GM21390 (cell line): Measurements from ENCODE around the gene CFAP46.

Source experiments
- ATAC-seq: cut with Tn5 transposase; IDR thresholded peaks from one replicate; pipeline ENCODE4 v1.9.1; 2021; ENCODE audit not compliant: unreplicated experiment

CFAP46 gene

DNA sequence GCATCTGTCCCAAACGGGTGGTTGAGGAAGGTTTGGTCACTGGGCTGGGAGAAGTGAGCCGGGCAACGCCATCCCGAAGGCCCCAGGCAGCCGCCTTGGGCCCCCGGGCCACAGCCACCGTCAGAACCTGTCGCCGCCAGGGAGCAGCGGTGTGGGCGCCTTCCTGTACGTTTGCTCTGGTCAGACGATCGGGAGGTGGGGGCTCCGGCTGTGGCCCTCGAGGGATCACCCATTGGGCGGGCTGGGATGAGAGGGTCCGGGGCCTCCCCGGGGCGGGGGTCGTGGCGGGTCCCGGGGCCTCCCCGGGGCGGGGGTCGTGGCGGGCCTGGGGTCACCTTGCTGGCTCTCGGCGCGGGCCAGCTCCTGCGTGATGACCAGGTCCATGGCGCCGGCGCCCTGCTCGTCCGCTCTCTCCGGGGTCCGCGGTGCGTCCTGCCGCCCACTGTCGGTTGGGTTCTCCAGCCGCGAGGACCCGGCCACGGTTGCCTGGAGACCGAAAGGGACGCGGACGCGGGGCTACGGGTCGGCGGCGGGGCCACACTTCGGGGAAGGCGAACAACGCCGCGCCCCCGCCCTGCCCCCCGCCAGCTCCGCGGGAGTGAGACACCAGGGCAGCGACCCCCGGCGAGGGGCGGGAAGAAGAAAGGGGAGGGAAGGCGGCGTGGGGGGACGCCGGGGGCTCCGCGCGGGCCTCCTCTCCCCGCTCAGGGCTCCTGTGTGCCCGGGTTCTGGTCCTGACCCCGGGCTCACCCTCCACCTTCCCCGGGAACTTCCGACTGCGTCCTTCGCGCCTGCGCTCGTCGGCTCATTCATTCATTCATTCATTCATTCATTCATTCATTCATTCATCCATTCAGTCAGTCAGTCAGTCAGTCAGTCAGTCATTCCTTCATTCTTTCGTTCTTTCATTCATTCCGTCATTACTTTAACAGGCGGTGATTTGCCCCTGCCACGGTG lies at the start of gene CFAP46:
Gene CFAP46, minus strand, starts transcription at position 470 of the 957 bp plus-strand sequence. Its CDS starts 86 bp downstream, at position 384.
- no peak for ATAC-seq

DNA sequence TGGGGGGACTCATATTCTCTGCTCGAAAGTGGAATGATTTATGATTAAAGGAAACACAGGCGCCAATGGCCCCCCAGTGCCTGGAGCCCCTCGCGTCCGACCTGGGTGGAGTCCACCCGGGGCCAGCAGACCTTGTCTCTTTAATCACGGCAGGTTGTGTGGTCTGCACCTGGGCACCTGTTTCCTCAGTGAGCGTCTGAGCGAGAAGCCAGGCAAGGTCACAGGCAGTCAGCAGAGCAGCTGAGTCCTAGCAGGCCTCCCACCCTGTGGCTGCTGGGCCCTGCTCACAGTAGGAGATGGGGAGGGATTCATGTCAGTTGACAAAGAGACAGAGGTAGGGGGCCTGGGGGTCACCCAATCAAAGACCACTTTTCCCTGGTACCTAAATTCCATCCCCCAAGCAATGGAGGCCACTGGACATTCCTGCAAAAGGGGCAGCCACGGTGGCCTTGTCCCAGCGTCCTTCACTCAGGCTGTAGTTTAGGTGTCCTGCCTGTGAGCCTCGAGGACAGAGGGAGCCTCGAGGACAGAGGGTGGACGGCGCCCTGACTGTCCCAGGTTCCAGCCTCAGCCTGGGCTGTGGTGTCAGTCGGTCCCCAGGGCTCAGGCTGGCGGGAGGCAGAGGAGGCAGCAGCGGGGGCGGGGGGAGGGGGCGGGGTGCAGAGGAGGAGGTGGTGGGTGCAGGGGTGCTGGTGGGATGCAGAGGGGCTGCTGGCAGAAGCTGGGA lies 49.5 kb upstream of the CFAP46 start:
- ATAC-seq: no peak

DNA sequence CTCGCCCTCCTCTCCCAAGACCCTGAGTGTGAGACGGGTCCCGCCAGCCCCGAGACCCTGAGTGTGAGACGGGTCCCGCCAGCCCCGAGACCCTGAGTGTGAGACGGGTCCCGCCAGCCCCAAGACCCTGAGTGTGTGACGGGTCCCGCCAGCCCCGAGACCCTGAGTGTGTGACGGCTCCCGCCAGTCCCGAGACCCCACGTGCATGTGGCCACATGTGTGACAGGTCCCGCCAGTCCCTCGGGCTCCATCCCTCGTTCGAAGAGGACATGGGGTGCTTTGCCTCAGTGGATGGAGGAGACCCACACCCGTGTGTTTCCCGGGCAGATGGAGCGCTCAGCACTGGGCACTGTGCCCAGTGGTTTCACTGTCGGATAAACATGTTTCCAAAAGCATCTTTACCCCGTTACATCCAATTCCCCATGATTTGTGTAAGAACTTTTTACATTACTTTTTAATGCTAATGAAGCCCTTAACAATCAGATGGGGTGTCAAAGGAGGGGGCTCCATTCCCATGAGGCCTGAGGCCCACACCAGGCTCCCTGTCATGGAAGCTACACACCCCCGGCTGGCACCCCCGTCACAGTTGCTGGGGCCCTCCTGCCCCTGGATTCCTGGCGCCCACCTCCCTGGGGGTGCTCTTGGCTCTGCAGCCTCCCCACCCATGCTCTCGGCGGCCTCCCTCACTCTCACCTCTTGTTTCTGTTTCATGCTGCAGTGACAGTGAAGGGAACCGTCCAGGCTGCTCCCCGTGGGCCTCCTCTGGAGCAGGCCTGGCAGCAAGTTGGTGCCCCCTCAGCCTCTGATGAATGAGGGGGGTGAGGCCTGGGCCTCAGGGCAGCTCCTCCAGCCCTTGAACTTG lies 48.5 kb upstream of the CFAP46 start:
- ATAC-seq: no peak

DNA sequence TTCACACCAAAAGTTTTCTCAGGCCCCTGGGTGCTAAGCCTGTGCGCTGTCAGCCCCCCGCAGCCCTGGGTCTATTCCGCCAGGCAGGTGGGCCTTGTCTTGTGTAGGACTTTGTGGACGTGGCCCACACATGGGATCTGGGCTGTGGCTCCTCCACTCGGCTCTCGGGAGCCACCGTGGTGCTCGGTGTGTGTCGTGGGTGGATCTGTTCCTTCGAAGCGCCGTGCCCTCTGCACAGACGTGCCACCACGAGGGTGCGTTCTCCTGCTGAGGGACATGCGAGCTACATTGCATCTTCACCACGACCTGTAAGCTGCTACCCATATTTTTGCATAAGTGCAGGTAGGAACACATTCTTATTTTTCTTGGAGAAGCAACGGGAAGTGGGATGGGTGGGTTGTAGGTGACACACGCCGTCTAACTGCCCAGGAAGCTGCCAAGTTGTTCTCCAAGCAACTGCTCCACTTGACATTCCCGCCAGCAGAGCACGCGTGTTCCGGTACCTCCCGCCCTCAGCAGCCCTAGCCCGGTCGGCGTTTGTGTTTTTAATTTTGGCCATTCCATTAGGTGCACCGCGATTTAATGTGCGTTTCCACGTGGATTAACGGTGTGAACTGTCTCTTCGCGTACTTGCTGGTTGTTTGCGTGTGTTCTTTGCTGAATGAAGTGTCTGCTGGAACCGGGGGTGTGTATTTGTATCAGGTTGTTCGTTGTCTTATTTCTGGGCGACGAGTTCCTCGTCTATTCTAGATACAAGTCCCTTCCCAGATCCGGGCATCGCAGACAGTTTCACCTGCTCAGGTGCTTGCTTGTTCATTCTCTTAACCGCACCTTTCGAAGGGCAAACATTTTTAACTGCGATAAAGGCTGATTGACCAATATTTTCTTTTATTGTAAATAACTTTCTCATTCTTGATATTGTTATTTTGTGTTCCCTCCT lies 47.4 kb upstream of the CFAP46 start:
- ATAC-seq: no peak

DNA sequence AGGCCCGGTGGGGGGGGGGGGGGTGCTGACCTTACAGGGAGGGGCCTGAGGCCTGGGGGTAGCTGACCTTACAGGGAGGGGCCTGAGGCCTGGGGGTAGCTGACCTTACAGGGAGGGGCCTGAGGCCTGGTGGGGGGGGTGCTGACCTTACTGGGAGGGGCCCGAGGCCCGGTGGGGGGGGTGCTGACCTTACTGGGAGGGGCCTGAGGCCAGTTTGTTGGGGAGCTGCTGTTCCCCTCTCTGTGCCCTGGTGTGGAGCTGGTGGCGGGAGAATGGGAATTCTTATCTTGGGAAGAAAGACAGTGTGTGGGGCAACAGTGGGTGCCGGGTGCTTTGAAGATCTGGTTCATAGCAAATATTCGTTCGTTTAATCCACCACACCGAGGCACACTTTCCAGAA lies 46.6 kb upstream of the CFAP46 start:
- no peak for ATAC-seq

DNA sequence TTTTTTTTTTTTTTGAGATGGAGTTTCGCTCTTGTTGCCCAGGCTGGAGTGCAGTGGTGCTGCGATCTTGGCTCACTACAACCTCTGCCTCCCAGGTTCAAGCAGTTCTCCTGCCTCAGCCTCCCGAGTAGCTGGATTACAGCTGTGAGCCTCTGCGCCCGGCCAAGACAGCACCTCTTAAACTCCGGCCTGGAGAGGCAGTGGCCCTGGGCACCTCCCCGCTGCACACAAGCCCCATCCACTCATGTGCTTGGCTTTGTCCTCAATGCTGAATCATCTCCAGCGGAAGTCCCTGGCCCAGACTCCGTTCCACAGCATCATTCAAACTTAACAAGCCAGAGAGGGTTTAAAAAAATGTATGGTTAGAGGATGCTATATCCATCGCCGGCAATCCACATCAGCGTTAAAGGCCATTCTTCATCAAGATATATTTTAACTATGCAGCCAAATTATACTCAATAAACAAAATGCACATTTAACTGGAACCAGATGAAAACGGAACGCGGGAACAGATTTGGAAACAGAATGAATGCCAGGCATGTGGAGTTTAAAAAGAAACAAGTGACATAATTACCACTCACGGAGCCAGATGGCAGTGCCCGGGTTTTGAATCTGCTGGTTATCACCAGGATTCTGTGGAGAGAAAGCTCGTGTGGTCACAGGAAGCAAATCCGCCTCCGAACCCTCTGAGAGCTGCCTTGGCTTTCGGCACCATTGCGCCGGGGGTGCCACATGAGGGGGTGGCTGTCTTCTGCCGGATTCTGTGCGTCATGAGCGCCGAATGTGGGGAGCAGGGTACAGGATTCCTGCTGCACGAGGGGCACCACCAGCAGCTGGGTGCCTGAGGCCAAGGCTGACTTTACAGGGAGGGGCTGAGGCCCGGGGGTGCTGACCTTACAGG lies 45.6 kb upstream of the CFAP46 start:
- no peak for ATAC-seq

DNA sequence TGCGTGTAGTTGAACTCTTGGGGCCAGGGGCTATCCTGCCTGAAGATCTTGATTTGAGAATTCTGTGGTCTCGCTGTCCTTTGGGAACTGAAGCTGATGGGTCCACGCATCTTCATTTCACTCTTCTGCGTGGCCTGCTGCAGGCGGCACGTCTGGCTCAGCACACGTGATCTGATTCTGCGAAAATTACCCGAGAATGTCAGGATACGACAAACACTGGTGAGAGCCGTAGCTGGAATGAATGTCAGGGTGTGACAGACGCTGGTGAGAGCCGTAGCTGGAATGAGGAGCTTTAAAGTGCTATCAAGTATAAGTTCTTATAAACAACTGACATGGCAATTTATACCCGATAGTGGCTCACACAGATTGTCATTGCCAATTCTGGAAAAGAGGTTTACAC lies 44.6 kb upstream of the CFAP46 start:
- no peak for ATAC-seq

DNA sequence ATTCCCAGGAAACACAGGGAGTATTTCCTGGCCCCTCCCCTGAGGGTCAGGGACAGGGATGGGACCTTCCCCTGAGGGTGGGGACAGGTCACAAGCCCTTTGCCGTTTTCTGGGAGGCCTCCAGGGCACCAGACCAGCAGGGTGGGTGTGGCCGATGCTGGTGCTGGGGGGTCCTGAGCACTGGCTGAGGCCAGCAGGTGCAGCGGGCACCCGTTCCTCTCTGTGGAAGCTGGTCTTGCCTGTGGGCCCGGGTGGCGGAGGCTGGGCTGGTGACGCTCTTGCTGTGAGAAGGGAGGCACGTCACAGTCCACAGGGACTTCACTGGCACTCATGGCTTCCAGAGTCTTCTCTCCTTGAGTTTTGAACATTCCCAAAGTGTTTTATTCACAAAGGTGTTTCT lies 44.2 kb upstream of the CFAP46 start:
- no peak for ATAC-seq

DNA sequence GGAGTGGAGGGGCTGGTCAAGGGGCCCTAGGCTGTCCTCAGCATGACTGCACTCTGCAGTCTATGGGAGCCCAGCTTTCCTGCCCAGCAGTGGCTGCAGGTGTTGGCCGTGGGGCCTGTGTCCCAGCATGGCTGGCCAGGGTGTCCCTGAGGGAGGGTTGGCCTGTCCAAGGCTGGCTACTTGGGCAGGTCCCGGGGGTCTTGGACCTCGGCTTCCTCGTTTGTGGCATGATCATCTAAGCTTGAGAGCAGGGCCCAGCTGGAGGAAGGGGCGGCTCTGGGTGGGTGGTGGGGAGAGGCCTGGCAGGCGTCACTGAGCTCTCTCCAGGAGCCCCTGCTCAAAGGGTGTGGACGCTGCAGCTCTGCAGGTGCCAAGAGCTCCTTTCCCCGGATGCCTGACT lies 43.7 kb upstream of the CFAP46 start:
- no peak for ATAC-seq

DNA sequence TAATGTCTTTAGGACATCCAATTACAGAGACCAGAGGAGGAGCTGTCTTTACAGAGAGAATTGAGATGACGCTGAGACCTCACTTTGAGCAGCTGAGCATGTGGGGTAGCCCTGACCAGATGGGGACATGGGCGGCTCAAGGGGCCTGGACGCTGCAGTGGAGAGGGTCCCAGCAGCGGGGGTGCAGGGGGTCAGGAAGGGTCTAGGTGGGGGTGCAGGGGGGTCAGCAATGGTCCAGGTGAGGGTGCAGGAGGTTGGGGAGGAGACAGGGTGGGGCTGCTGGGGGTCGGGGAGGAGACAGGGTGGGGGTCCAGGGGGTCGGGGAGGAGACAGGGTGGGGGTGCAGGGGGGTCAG lies 43.2 kb upstream of the CFAP46 start:
- no peak for ATAC-seq

DNA sequence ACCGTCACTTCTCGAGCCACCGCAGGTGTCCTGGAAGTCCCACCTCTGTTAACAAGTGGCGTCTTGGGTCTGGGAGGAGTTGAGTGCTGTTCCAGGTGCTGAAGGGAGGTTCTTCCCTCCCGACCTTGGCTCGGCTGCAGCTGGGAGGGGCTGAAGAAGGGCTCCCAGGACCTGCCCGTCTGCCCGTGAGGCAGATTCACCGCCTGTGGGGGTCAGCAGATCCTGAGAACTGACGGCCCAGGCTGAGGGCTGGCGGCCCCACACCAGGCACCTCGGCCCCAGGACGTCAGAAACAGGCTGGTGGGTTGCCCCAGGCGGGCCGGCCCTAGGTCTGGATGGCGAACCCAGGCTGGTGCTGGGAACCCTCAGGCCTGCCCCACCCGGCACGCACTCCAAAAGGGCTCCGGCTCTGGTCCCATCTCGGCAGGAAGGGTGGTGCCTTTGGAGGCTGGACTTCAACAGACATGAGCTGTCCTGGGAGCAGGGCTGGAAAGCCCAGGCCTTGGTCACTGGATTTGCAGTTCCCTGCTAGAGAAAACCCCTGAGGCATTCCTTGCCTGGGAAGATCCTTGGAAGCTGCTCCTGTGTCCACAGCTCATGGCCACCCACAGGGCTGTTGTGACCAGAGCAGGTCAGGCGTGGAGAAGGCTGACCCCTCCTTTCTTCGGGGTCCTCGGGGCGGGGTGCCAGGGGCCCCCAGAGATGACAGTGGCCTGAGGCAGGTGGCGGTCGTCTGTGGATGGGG lies 42.6 kb upstream of the CFAP46 start:
- ATAC-seq: no peak

DNA sequence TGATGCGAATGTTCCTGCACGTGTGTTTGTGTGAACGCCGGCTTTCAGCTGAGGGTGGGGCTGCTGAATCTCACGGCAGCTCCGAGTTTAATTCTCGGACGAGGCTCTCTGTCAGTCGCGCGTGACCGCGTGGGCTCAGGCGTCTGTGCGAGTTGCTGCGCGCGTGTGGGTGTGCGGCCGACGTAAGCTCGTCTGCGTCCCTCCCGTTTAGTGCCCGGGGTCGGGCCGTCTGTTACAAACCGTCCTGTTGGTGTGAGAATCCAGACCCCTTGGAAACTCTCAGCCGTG lies 41.6 kb upstream of the CFAP46 start:
- no peak for ATAC-seq

DNA sequence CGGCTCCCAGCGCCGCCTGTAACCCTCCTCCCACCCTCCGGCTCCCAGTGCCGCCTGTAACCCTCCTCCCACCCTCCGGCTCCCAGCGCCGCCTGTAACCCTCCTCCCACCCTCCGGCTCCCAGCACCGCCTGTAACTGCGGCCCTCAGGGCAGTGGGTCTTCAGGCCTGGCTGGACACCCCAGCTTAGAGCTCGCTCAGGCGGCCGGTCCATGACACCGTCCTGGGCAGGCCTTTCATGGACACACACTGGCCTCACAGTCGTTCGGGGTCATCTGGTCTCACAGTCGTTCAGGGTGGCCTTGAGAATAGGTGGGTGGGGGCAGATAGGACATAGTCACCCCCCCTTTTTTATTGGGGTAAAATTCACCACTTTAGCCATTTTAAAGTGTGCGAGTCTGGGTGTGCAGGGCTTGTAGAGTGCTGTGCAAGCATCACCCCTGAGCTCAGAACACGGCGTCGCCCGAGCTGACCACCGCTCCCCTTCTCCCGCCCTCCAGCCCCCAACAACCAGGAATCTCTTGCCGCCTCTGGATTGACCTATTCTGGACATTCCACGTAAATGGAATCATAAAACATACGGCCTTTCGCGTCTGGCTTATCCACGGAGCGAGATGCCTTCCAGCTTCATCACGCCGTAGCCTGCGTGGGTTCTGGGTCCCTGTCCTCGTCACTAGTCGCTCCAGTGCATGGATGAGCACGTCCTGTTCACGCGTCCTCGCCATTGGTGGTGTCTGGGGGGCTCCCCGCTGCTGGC lies 41.1 kb upstream of the CFAP46 start:
- no peak for ATAC-seq

DNA sequence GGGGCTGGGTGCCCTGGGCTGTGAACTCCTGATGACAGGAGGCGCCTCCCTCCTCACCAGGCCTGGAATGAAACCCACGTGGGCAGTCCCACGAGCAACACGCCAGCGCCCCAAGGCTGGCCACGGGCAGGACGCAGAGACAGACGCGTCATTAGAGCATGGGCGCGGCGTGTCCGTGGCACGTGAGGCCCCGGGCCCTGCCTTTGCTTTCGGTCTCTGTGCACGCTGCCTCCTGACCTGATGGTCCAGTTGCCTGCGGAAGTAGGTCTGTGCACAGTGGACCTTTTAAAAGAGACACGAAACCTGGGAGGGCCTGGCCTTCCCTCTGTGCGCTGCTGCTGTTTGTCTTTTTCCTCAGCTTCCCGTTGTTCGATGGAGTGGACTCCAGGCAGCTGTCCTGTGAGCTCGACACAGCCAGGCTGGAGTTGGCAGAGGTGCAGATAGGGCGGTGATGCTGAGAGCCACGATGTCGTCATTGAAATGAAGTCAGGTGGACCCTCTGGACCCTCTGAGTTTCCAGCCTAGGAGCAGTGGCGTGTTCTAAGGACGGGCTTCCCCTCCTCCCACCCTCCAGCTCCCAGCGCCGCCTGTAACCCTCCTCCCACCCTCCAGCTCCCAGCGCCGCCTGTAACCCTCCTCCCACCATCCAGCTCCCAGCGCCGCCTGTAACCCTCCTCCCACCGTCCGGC lies 40.1 kb upstream of the CFAP46 start:
- ATAC-seq: no peak

DNA sequence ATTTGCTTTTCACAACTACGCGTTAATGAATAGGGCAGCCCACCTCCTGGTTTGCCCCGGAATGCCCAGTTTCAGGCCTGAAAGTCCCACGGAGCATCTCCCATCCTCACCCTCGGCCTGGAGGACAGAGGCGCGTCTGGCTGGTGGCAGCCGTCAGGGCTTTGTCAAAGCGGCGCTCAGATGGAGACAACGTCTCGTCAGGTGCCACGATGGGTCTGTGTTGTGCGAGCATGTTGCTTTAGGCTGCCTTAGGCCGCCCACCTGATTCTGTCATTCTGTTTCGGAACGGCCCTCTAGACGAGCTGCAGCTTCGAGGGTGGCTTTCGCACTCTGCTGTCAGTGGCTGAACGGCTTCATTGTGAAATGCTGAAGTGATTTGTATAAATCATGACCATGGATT lies 39.4 kb upstream of the CFAP46 start:
- no peak for ATAC-seq

DNA sequence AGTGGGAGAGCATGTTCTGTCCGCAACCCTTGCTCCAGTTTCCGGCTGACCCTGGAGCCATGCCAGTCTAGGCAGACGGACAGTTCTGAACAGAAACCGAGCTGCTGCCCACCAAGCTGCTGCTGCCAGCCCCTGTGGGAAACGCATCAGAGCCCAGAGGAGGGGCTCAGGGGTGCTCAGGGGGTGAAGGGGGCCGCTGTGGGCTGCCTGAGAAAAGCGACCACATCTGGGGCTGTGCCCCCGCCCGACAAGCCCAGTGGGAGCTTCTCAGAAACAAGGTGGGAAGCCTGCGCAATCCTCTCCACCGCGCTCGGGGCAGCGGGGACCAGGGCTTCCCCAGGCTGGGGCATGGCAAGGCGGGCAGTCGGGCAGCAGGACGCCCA lies 38.8 kb upstream of the CFAP46 start:
- no peak for ATAC-seq

DNA sequence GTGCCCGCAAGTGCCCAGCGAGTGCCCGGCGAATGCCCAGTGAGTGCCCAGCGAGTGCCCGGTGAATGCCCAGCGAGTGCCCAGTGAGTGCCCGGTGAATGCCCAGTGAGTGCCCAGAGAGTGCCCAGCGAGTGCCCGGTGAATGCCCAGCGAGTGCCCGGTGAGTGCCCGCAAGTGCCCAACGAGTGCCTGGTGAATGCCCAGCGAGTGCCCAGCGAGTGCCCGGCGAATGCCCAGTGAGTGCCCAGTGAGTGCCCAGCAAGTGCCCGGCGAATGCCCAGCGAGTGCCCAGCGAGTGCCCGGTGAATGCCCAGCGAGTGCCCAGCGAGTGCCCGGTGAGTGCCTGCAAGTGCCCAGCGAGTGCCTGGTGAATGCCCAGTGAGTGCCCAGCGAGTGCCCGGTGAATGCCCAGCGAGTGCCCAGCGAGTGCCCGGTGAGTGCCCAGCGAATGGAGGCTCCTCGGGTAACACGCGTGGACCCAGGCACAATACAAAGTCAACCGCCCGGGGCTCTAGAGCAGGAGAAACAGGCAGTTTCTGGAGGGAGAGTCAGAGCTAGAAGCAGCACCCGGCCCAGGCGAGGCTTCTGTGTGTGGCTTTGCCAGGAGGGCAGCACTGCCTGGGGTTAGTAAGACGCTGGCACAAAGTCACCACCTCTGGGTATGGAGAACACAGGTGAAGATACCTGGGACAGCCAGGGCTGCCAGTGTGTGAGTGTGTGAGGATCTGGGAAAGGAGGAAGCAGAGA lies 38.2 kb upstream of the CFAP46 start:
- ATAC-seq: no peak
